Activated CD4-positive, alpha-beta memory T cell treated with anti-CD3 and anti-CD28 coated beads, Interleukin-2, amount 10 ng/mL, durations not matched to agents 7 days and 5 days (primary cell): Measurements from ENCODE around the gene AMBRA1. TPM values are rescaled to one million over a fixed set of nuclear protein-coding genes. Genes with fewer than 3 reads are reported as not detected.

Source experiments
- CTCF ChIA-PET: fragments of 350-600 bp; sonication (Branson Sonifier 250); formaldehyde crosslinking; loops from one replicate; lab custom pipeline; 2021; ENCODE audit warnings: antibody characterized with exemption, inconsistent platforms; lab: Charles Lee
- POLR2A ChIA-PET: fragments of 350-600 bp; sonication (Branson Sonifier 250); formaldehyde crosslinking; loops from one replicate; lab custom pipeline; 2021; ENCODE audit warnings: antibody characterized with exemption; lab: Charles Lee
- DNase-seq: peaks from one replicate; pipeline ENCODE4 v3.0.0-alpha.2; 2020
- H3K27ac Mint-ChIP-seq: one replicate; pipeline ENCODE4 v1.8.0; 2021; ENCODE audit warnings: mild to moderate bottlenecking, mixed read lengths
- H3K27me3 Mint-ChIP-seq: one replicate; pipeline ENCODE4 v1.8.0; 2021; ENCODE audit warnings: mixed read lengths
- H3K36me3 Mint-ChIP-seq: one replicate; pipeline ENCODE4 v1.8.0; 2021; ENCODE audit warnings: low read depth, mixed read lengths
- H3K4me1 Mint-ChIP-seq: one replicate; pipeline ENCODE4 v1.8.0; 2021; ENCODE audit warnings: mixed read lengths
- H3K4me3 Mint-ChIP-seq: one replicate; pipeline ENCODE4 v1.8.0; 2021; ENCODE audit warnings: mild to moderate bottlenecking, mixed read lengths
- H3K9me3 Mint-ChIP-seq: one replicate; pipeline ENCODE4 v1.8.0; 2021; ENCODE audit warnings: mixed read lengths
- total RNA-seq, 2 experiments: library from RNA; stranded (reverse); gene quantifications; one replicate each; pipeline ENCODE4 v1.2.3, GENCODE V29; 2021

The AMBRA1 gene
- total RNA-seq, 2 experiments from 2014 or later: 34.6 to 35.5 TPM

DNA sequence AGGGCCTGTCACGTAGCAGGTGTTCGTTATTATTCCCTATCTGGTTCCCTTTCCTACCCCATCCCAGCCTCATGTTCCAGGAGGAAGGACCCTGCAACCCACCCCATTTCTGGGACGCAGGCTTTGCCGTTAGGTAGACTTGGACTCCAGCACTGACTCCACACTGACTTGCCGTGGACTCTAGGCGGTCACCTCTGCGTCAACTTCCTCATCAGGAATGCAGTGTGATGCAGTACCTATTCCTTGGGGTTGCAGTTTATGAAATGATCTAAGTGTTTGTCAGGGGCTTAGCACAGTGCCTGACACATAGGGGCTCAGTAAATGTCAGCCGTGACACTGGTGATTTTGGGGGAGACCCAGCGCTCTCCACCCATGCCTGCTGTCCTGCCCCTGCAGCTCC lies 229.8 kb downstream of the AMBRA1 start:
- H3K4me3 Mint-ChIP-seq: no peak overlapping the region
- peaks cover 46% of the 10 kb centered on the region for H3K4me1 Mint-ChIP-seq
- DNase-seq: no peak
- POLR2A ChIA-PET: interaction anchor here (1.6 to 12.2 kb wide), 2 partner anchors 14 to 15 kb away, joined by 3 to 143 read pairs; partner anchors contain the start of gene DGKZ
- no peak overlapping the region for H3K27ac Mint-ChIP-seq
- H3K36me3 Mint-ChIP-seq: peaks cover 18% of the 10 kb centered on the region
- CTCF ChIA-PET: interaction anchor here (12.2 kb wide), 1 partner anchor 14 kb away, joined by 210 read pairs; the partner anchor contains the start of gene DGKZ
- no peaks in the 10 kb centered on the region for H3K9me3 Mint-ChIP-seq
- no peaks in the 10 kb centered on the region for H3K27me3 Mint-ChIP-seq

DNA sequence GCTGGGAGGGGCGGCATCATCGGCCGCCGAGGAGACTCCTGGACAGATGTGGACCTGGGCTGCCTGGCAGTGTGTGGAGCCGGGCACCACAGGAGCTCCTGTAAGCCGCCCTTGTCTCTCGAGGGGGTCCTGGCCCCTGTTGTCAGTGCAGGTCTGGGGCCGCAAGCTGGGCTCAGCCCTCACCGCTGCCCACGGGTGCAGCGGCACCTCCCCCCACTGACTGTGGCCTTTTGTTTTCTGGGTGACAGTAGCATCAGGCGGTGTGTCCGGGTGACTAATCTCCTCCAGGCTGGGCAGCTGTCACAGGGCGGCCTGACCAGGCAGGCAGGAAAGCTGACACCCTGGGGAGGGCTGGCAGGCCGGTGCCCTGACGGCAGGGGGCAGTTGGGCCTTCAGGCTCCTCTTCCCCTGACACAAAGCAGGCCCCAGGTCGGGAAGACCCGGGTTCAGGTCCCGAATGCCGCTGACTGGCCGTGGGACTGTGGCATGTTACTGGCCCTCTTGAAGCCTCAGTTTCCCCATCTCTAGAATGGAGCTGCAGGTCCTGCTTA lies 230.3 kb downstream of the AMBRA1 start:
- Mint-ChIP-seq H3K27ac (no peak overlapping the region), H3K36me3 (peaks cover 14% of the 10 kb centered on the region), H3K27me3 (no peaks in the 10 kb centered on the region), H3K9me3 (no peaks in the 10 kb centered on the region), H3K4me3 (no peak overlapping the region), H3K4me1 (peaks cover 46% of the 10 kb centered on the region)
- ChIA-PET POLR2A (interaction anchor here (1.6 to 12.2 kb wide), 2 partner anchors 15 kb away, joined by 3 to 143 read pairs; partner anchors contain the start of gene DGKZ), CTCF (interaction anchor here (12.2 kb wide), 1 partner anchor 14 kb away, joined by 210 read pairs; the partner anchor contains the start of gene DGKZ)
- DNase-seq: no peak

DNA sequence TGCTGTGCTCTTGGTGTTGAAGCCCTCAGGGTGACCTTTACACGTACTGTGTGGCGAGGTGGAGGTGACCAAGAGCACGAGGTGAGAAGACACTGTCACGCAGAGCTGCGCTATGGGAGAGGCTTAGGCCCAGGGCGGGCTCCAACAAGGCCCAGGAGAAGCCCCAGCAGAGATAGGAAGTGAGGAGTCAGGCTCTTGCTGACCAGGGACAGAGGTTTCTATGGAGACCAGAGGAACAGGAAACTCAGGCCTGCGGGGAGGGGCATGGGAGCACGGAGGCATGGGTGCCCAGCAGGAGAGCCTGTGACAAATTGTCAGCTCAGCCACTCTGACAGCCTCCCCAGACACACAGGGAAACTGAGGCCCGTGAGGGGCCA lies 230.8 kb downstream of the AMBRA1 start:
- Mint-ChIP-seq H3K4me3 (no peak overlapping the region), H3K27ac (peak overlapping the region; percentile 44), H3K36me3 (peaks cover 10% of the 10 kb centered on the region), H3K27me3 (no peaks in the 10 kb centered on the region), H3K4me1 (peaks cover 46% of the 10 kb centered on the region), H3K9me3 (no peaks in the 10 kb centered on the region)
- DNase-seq: no peak
- ChIA-PET POLR2A (interaction anchor here (1.6 to 12.2 kb wide), 2 partner anchors 14 to 15 kb away, joined by 3 to 143 read pairs; partner anchors contain the start of gene DGKZ), CTCF (interaction anchor here (12.2 kb wide), 1 partner anchor 13 kb away, joined by 210 read pairs; the partner anchor contains the start of gene DGKZ)

DNA sequence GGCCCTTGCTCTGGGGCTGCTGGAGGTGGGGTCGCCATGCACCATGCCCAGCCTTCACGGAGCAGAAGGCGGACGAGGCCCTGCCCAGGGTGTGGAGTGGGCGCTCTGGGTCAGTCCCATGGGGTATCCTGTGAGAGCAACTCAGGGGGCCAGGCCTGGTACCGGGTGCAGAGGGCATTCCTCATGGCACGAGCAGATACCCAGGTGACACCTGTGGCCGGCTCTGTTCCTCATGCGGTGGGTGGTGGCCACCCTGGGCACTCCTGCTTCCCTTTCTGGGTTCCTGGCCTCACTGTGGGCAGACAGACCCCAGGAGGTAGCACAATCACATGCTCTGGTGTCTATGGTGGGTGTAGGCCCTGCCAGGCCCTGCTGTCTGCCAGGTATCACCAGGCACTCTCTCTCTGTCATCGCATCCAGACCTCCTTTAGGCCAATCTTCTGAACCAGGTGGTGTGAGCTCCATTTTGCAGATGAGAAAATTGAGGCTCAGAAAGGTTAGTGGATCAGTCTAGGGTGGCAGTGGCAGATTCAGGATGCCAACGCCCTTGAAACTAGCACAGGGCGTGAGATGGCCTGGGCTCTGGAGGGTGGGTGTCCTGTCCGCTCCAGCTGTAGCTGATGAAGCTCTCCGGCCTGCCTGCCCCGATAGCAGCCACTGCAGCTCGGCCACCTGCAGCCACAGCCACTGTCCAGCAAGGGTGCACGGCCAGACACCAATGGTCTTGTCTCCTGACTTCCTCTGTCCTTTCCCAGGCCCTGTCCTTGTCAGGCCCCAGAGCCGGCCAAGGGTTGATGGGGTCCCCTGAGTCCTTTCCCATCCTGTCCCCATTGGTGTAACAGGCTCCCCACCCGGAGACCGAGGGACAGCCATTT lies 231.4 kb downstream of the AMBRA1 start:
- H3K9me3 Mint-ChIP-seq: no peaks in the 10 kb centered on the region
- CTCF ChIA-PET: interaction anchor here (0.8 to 12.2 kb wide), 2 partner anchors 13 to 246 kb away, joined by 3 to 210 read pairs; partner anchors contain the start of gene DGKZ
- POLR2A ChIA-PET: interaction anchor here (1.6 to 12.2 kb wide), 2 partner anchors 13 to 16 kb away, joined by 3 to 143 read pairs; partner anchors contain the start of gene DGKZ
- H3K27me3 Mint-ChIP-seq: no peaks in the 10 kb centered on the region
- no peak overlapping the region for H3K4me3 Mint-ChIP-seq
- peak overlapping the region; percentile 47 for H3K27ac Mint-ChIP-seq
- H3K36me3 Mint-ChIP-seq: peaks cover 10% of the 10 kb centered on the region
- H3K4me1 Mint-ChIP-seq: peaks cover 47% of the 10 kb centered on the region
- no peak for DNase-seq

DNA sequence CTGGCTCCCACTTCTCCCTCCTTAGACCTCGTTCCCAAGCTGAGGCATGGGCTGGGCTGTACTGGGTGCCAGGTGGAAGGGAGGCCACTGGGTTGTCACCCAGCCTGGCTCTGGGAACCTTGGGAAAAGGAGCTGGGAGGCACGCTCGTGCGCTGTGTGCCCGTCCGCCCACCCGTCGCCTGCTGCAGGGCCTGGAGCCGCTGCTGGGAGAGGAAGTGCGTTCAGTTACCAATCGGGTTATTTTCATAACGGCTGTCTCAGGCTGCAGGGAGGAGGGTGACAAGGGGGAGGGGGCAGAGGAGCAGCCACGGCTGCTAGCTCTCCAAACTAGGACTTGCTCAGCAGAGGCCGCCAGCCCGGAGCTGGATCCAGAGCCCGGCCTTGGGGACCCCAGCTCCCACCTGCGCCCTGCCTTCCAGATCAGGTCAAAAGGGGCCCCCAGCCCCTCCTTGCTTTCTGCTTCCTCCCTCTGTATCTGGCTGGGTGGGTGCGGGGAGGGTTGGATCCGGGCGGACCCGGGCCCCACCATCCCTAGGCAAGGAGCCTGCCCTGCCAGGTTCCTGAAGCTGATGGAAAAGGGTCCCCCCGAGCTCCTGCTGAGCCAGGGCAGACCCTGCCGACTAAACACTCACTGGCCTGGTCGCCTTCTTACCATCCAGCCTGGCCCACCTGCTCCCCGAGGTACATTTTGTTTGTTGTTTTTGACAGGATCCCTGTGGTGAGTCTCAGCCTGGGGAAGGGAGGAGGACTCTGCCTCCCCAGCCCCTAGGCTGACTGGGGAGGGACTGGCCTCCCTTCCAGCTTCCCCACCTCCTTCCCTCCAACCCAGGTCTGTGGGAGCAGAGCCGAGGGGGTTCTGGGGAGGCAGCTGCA lies 232.3 kb downstream of the AMBRA1 start:
- POLR2A ChIA-PET: interaction anchor here (12.2 kb wide), 1 partner anchor 13 kb away, joined by 143 read pairs; the partner anchor contains the start of gene DGKZ
- Mint-ChIP-seq H3K36me3 (peaks cover 12% of the 10 kb centered on the region), H3K4me1 (peaks cover 49% of the 10 kb centered on the region), H3K9me3 (no peaks in the 10 kb centered on the region), H3K27ac (peak overlapping the region; percentile 81), H3K4me3 (peak overlapping the region; percentile 67), H3K27me3 (no peaks in the 10 kb centered on the region)
- DNase-seq: peak; percentile 69
- CTCF ChIA-PET: interaction anchor here (0.6 to 12.2 kb wide), 7 partner anchors 8 to 246 kb away, joined by 3 to 210 read pairs (median 3); partner anchors contain the start of gene DGKZ

DNA sequence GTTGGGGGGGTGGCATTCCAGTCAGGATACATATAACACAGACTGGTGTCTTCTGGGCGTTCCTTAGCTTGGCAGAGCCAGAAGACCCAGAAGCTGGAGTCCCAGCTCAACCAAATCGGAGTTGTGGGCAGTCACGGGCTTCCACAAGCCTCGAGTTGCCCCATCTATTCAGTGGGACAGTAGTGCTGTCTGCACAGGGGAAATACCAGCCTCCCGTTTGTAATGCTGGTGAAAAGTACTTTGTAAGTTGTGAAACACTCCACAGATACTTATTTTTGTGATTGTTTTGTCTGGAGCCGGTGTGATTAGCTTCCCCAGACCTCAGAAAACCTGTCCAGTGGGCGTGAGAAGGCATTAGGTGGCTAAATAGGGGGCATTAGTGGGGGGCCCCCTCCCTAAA lies 232.9 kb downstream of the AMBRA1 start:
- Mint-ChIP-seq H3K27me3 (no peaks in the 10 kb centered on the region), H3K4me1 (peaks cover 52% of the 10 kb centered on the region), H3K9me3 (no peaks in the 10 kb centered on the region), H3K36me3 (peaks cover 13% of the 10 kb centered on the region), H3K27ac (peak overlapping the region; percentile 81), H3K4me3 (peak overlapping the region; percentile 67)
- ChIA-PET POLR2A (interaction anchor here (12.2 kb wide), 1 partner anchor 12 kb away, joined by 143 read pairs; the partner anchor contains the start of gene DGKZ), CTCF (interaction anchor here (0.6 to 12.2 kb wide), 6 partner anchors 9 to 169 kb away, joined by 3 to 210 read pairs (median 4); partner anchors contain the start of gene DGKZ)
- no peak for DNase-seq

DNA sequence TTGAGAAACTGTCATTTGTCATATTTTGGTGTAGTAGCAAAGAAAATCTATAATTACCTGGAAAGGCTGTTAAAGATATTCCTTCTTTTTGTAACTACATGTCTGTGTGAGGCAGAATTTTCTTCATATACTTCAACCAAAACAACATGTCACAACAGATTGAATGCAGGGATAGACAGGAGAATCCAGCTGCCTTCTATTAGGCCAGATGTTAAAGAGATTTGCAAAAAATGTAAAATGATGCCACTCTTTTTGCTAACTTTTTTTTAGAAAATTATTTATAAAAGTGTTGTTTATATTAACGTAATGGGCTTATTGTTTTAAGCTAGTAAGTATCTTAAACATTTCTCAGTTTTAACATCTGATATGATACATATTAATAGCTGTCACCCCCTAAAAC lies 233.9 kb downstream of the AMBRA1 start:
- H3K9me3 Mint-ChIP-seq: no peaks in the 10 kb centered on the region
- no peaks in the 10 kb centered on the region for H3K27me3 Mint-ChIP-seq
- POLR2A ChIA-PET: interaction anchor here (0.8 to 12.2 kb wide), 2 partner anchors 11 to 28 kb away, joined by 3 to 143 read pairs; partner anchors contain the start of gene DGKZ
- H3K4me1 Mint-ChIP-seq: peaks cover 48% of the 10 kb centered on the region
- CTCF ChIA-PET: interaction anchor here (1.6 to 12.2 kb wide), 4 partner anchors 9 to 170 kb away, joined by 3 to 210 read pairs (median 11); partner anchors contain the start of gene DGKZ
- DNase-seq: no peak
- peaks cover 11% of the 10 kb centered on the region for H3K36me3 Mint-ChIP-seq
- no peak overlapping the region for H3K4me3 Mint-ChIP-seq
- H3K27ac Mint-ChIP-seq: no peak overlapping the region

DNA sequence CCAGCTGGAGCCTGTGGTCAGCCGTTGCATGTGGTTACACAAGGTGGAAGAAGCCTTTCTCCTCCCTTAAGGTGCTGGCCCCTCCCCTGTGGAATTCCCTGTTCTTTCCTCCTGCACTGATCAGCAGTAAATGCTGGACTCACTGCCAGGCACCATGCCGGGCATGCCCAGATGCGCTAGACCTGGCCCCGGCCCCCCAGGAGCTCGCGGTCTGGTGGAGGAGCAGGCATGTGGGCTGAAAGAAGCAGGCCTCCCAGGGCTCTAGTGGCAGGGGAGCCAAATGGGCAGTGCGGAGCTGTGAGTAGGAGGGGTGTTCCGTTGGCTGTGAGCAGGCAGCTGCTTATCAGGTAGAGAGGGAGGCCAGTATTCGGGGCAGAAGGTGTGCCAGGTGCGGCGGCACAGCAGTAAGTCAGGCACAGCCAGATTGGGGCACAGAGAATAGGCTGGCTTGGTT lies 236.3 kb downstream of the AMBRA1 start:
- Mint-ChIP-seq H3K4me1 (peaks cover 62% of the 10 kb centered on the region), H3K27ac (no peak overlapping the region), H3K36me3 (peaks cover 24% of the 10 kb centered on the region), H3K9me3 (no peaks in the 10 kb centered on the region), H3K27me3 (no peaks in the 10 kb centered on the region), H3K4me3 (no peak overlapping the region)
- POLR2A ChIA-PET: interaction anchor here (12.2 kb wide), 1 partner anchor 9 kb away, joined by 143 read pairs; the partner anchor contains the start of gene DGKZ
- CTCF ChIA-PET: interaction anchor here (2.7 kb wide), 1 partner anchor 10 kb away, joined by 17 read pairs; the partner anchor contains the start of gene DGKZ
- no peak for DNase-seq

DNA sequence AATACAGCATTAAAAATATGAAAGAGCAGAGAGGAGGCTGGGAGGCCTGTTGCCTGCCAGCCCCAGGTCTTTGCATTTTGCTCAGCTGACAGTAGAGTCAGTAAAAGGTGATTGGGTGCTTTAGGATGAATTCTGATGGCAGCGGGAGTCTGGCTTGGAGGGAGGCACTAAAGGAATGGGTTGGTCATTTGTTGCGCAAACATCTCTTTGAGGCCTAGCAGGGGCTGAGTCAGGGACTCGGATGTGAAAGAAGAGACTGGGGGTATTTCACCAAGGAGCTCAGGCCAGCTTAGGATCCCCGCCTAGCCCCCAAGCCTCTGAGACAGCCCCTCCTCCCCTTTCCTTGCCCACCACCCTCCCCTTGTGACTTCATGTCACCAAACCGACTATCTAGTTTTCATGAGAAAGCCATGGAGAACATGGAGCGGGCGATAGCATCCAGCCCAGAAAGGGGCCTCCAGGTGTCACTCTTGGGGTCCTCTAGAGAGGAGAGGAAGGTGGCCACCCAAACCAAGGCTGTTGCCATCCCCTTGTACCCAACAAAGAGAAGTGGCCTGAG lies 236.8 kb downstream of the AMBRA1 start:
- H3K36me3 Mint-ChIP-seq: peaks cover 26% of the 10 kb centered on the region
- H3K27me3 Mint-ChIP-seq: no peaks in the 10 kb centered on the region
- no peaks in the 10 kb centered on the region for H3K9me3 Mint-ChIP-seq
- no peak for DNase-seq
- H3K4me1 Mint-ChIP-seq: peaks cover 60% of the 10 kb centered on the region
- ChIA-PET POLR2A (interaction anchor here (1.3 kb wide), 1 partner anchor 8 kb away, joined by 3 read pairs; no protein-coding TSS in a partner anchor), CTCF (interaction anchor here (2.7 kb wide), 1 partner anchor 9 kb away, joined by 17 read pairs; the partner anchor contains the start of gene DGKZ)
- no peak overlapping the region for H3K27ac Mint-ChIP-seq
- no peak overlapping the region for H3K4me3 Mint-ChIP-seq

DNA sequence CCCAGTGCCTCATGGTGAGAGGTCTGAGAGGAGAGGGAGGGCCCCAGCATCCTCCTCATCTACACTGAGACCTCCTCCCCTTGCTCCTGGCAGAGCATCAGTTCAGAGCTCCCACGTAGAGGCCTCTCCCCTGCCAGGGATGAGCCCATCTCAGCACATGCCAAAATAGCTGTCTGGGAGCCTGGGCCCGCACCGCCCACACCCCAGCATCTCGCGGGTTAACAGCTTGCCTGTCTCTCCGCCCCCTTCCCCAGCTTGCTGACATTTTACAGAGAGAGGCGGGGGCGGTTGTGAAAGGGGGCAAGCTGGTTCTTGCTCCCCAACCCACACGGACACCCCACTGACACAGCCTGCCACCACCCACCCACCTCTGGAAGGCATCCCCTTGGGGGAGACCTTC lies 240.1 kb downstream of the AMBRA1 start:
- ChIA-PET POLR2A (interaction anchor here (1.2 kb wide), 1 partner anchor 34 kb away, joined by 5 read pairs; no protein-coding TSS in a partner anchor), CTCF (interaction anchor here (0.6 to 10.7 kb wide), 6 partner anchors 12 to 436 kb away, joined by 3 to 210 read pairs (median 8); partner anchors contain the start of gene PEX16)
- peaks cover 76% of the 10 kb centered on the region for H3K4me1 Mint-ChIP-seq
- H3K36me3 Mint-ChIP-seq: peaks cover 51% of the 10 kb centered on the region
- DNase-seq: no peak
- no peaks in the 10 kb centered on the region for H3K9me3 Mint-ChIP-seq
- no peaks in the 10 kb centered on the region for H3K27me3 Mint-ChIP-seq
- H3K27ac Mint-ChIP-seq: peak overlapping the region; percentile 59
- no peak overlapping the region for H3K4me3 Mint-ChIP-seq
